SU-DHL-6 (cell line): ENCODE results near the gene DIAPH1.

Experiments used
- H2AFZ ChIP-seq: fragments of 200-600 bp; sonication (generic); 2 replicates; pipeline ENCODE4 v1.6.1; 2014; ENCODE audit warnings: low read depth, mild to moderate bottlenecking, moderate library complexity, mixed read lengths, antibody characterized with exemption, low read length; ENCODE audit not compliant: severe bottlenecking
- H3F3A ChIP-seq: fragments of 200-600 bp; shearing (Covaris generic); 2 replicates; pipeline ENCODE4 v1.6.0; 2016; ENCODE audit warnings: antibody characterized with exemption, mild to moderate bottlenecking; ENCODE audit not compliant: insufficient read depth
- H3K27ac ChIP-seq: fragments of 200-600 bp; sonication (generic); 2 replicates; pipeline ENCODE4 v1.5.1; 2016; ENCODE audit warnings: low read depth, mild to moderate bottlenecking, low read length, moderate library complexity, mixed read lengths
- H3K27me3 ChIP-seq: fragments of 200-600 bp; sonication (generic), shearing (Covaris generic); 2 replicates; pipeline ENCODE4 v1.6.0; 2014; ENCODE audit warnings: mild to moderate bottlenecking, low read length
- H3K36me3 ChIP-seq: fragments of 200-600 bp; sonication (generic); 2 replicates; pipeline ENCODE4 v1.6.1; 2014; ENCODE audit warnings: mild to moderate bottlenecking, low read length, mixed read lengths
- H3K4me2 ChIP-seq: fragments of 300-600, 200-600 bp; shearing (Covaris generic), sonication (generic); 2 replicates; pipeline ENCODE4 v1.6.0; 2014; ENCODE audit warnings: low read length, low read depth, mild to moderate bottlenecking; ENCODE audit not compliant: poor library complexity, severe bottlenecking
- H3K4me3 ChIP-seq: fragments of 200-600 bp; sonication (generic); 2 replicates; pipeline ENCODE4 v1.5.1; 2014; ENCODE audit warnings: antibody characterized with exemption, low read length, mild to moderate bottlenecking, mixed read lengths; ENCODE audit not compliant: insufficient read depth, poor library complexity, severe bottlenecking
- H3K79me2 ChIP-seq: fragments of 200-600 bp; sonication (generic); 2 replicates; pipeline ENCODE4 v1.6.1; 2014; ENCODE audit warnings: mild to moderate bottlenecking, low read length, moderate library complexity; ENCODE audit not compliant: insufficient read depth
- H3K9ac ChIP-seq: fragments of 200-600 bp; sonication (generic); 2 replicates; pipeline ENCODE4 v1.7.0; 2014; ENCODE audit warnings: mild to moderate bottlenecking, low read length
- H3K9me2 ChIP-seq: fragments of 200-600 bp; sonication (generic); replicated peaks from 2 replicates; pipeline ENCODE4 v1.6.1; 2014; ENCODE audit warnings: low read length; ENCODE audit not compliant: insufficient read depth
- H3K9me3 ChIP-seq: fragments of 200-600 bp; sonication (generic); 2 replicates; pipeline ENCODE4 v1.6.1; 2014; ENCODE audit warnings: low read length, mixed read lengths; ENCODE audit not compliant: insufficient read depth
- H4K20me1 ChIP-seq: fragments of 200-600 bp; sonication (generic); 2 replicates; pipeline ENCODE4 v1.6.1; 2014; ENCODE audit warnings: low read depth, mild to moderate bottlenecking, antibody characterized with exemption, low read length, moderate library complexity, mixed read lengths
- EZH2phosphoT487 ChIP-seq: fragments of 200-600 bp; sonication (generic), shearing (Covaris generic); conservative IDR thresholded peaks from 2 replicates; pipeline ENCODE4 v1.6.1; 2018; ENCODE audit warnings: mild to moderate bottlenecking, antibody characterized with exemption, low read length, moderate library complexity, mixed read lengths
- TF ChIP-seq, protein P1 (sequence below): fragments of 200-600 bp; sonication (generic); IDR thresholded peaks from one replicate; pipeline ENCODE4 v1.5.1; 2017; ENCODE audit warnings: antibody characterized with exemption, mild to moderate bottlenecking, low read length, moderate library complexity; ENCODE audit not compliant: insufficient read depth, poor library complexity, severe bottlenecking

DIAPH1 gene

GRCh38 chr5:141508440-141508797 is 110.4 kb downstream of the DIAPH1 start:
- Histone ChIP-seq H3F3A (peaks cover 98% of the 10 kb centered on the region), H3K4me2 (peak overlapping the region; percentile 87), H3K9me3 (no peaks in the 10 kb centered on the region), H3K4me3 (peak overlapping the region; percentile 40), H3K9me2 (no peaks in the 10 kb centered on the region), H4K20me1 (no peaks in the 10 kb centered on the region), H3K27ac (peak overlapping the region; percentile 99), H3K79me2 (peaks cover 17% of the 10 kb centered on the region; the same call in 1 of the 2 replicates), H3K36me3 (no peaks in the 10 kb centered on the region; the same call in 1 of the 2 replicates), H3K9ac (peak overlapping the region; percentile 84), H2AFZ (no peak overlapping the region), H3K27me3 (no peaks in the 10 kb centered on the region)
- TF ChIP-seq EZH2phosphoT487, result no peak

- Histone ChIP-seq H3K4me3 (peak overlapping the region; percentile 40), H2AFZ (no peak overlapping the region), H3F3A (peaks cover 89% of the 10 kb centered on the region), H3K4me2 (peak overlapping the region; percentile 87), H3K79me2 (peaks cover 17% of the 10 kb centered on the region; the same call in 1 of the 2 replicates), H4K20me1 (no peaks in the 10 kb centered on the region), H3K27me3 (no peaks in the 10 kb centered on the region), H3K9ac (peak overlapping the region; percentile 84), H3K9me3 (no peaks in the 10 kb centered on the region), H3K36me3 (no peaks in the 10 kb centered on the region; the same call in 1 of the 2 replicates), H3K9me2 (no peaks in the 10 kb centered on the region), H3K27ac (peak overlapping the region; percentile 99)
- TF ChIP-seq, protein P1, sequence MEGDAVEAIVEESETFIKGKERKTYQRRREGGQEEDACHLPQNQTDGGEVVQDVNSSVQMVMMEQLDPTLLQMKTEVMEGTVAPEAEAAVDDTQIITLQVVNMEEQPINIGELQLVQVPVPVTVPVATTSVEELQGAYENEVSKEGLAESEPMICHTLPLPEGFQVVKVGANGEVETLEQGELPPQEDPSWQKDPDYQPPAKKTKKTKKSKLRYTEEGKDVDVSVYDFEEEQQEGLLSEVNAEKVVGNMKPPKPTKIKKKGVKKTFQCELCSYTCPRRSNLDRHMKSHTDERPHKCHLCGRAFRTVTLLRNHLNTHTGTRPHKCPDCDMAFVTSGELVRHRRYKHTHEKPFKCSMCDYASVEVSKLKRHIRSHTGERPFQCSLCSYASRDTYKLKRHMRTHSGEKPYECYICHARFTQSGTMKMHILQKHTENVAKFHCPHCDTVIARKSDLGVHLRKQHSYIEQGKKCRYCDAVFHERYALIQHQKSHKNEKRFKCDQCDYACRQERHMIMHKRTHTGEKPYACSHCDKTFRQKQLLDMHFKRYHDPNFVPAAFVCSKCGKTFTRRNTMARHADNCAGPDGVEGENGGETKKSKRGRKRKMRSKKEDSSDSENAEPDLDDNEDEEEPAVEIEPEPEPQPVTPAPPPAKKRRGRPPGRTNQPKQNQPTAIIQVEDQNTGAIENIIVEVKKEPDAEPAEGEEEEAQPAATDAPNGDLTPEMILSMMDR, result no peak
- TF ChIP-seq EZH2phosphoT487, result no peak
Observed at GRCh38 chr5:141507387-141508091, 111.3 kb downstream of the DIAPH1 start.

- Histone ChIP-seq H3K27ac (peak overlapping the region; percentile 99), H2AFZ (no peak overlapping the region), H3K4me2 (peak overlapping the region; percentile 87), H3K9me3 (no peaks in the 10 kb centered on the region), H3K9ac (peak overlapping the region; percentile 84), H3K36me3 (no peaks in the 10 kb centered on the region; the same call in 1 of the 2 replicates), H3F3A (peaks cover 87% of the 10 kb centered on the region), H3K27me3 (no peaks in the 10 kb centered on the region), H3K4me3 (peak overlapping the region; percentile 9), H3K9me2 (no peaks in the 10 kb centered on the region), H3K79me2 (peaks cover 17% of the 10 kb centered on the region; the same call in 1 of the 2 replicates), H4K20me1 (no peaks in the 10 kb centered on the region)
- TF ChIP-seq, protein P1, result no peak
- TF ChIP-seq EZH2phosphoT487, result no peak
Observed at GRCh38 chr5:141506381-141507155, 112.2 kb downstream of the DIAPH1 start.
